ENCODE measurements around the gene RRBP1. TPM values are rescaled to one million over a fixed set of nuclear protein-coding genes. Genes with fewer than 3 reads are reported as not detected.

RRBP1 gene
- total RNA-seq, 1 donor from 2014 or later = 54.8 TPM

DNA sequence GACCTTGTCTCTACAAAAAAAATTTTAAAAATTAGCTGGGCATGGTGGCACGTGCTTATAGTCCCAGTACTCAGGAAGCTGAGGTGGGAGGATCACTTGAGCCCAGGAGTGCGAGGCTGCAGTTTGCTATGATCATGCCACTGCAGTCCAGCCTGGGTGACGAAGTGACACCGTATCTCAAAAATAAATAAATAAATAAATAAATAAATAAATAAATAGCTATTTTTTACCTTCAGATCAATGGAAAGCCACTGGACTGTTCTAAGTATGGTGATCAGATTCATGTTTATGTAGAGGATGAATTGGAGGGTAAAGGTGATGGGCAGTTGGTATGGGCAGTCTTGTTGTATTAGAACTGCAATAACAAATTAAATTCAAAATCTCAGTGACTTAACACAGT lies 88.1 kb downstream of the RRBP1 start:
- intact Hi-C loops (cut with micrococcal nuclease) = no loop called here
- Mint-ChIP-seq H3K27me3 (ENCODE audit: insufficient read depth) (no peaks in the 10 kb centered on the region), H3K9me3 (no peaks in the 10 kb centered on the region), H3K27ac (no peak overlapping the region), H3K4me3 (no peak overlapping the region), H3K4me1 (ENCODE audit: low read depth) (peaks cover 7% of the 10 kb centered on the region), H3K36me3 (ENCODE audit: low read depth) (peaks cover 20% of the 10 kb centered on the region)
- DNase-seq (ENCODE audit: low spot score) = no peak

DNA sequence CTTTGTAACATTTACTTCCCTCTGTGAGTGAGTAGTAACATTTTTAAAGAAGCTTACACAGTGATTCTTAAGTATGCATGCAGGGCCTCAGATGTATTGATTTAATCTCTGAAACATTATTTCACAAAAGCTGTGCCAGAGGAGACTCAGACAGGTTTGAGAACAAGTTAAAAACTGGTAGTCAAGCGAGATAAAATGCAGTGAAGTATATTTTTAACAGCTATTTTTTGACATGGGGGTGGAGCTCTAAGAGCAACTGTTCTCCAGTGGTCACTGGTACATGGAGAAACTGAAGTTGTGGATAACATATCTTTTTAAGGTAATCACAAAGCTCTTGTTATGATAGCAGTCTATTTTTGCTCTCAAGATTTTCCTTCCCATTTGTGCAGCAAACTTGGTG lies 91.8 kb downstream of the RRBP1 start:
- no peak for DNase-seq (ENCODE audit: low spot score)
- Mint-ChIP-seq H3K27ac (no peak overlapping the region), H3K9me3 (no peaks in the 10 kb centered on the region)

GRCh38 chr20:17589161-17589834 lies 92.7 kb downstream of the RRBP1 start:
- Mint-ChIP-seq H3K4me1 (ENCODE audit: low read depth) (peaks cover 13% of the 10 kb centered on the region), H3K36me3 (ENCODE audit: low read depth) (peaks cover 11% of the 10 kb centered on the region), H3K9me3 (no peaks in the 10 kb centered on the region), H3K27ac (no peak overlapping the region), H3K4me3 (no peak overlapping the region), H3K27me3 (ENCODE audit: insufficient read depth) (peaks cover 1% of the 10 kb centered on the region)
- intact Hi-C loops (cut with micrococcal nuclease) = no loop called here
- DNase-seq (ENCODE audit: low spot score) = no peak

More for the DNA sequence above, 91.8 kb downstream of the RRBP1 start:
- intact Hi-C loops (cut with micrococcal nuclease) = no loop called here
- Mint-ChIP-seq H3K27me3 (ENCODE audit: insufficient read depth) (no peaks in the 10 kb centered on the region), H3K4me3 (no peak overlapping the region), H3K4me1 (ENCODE audit: low read depth) (peaks cover 13% of the 10 kb centered on the region), H3K36me3 (ENCODE audit: low read depth) (peaks cover 11% of the 10 kb centered on the region)

DNA sequence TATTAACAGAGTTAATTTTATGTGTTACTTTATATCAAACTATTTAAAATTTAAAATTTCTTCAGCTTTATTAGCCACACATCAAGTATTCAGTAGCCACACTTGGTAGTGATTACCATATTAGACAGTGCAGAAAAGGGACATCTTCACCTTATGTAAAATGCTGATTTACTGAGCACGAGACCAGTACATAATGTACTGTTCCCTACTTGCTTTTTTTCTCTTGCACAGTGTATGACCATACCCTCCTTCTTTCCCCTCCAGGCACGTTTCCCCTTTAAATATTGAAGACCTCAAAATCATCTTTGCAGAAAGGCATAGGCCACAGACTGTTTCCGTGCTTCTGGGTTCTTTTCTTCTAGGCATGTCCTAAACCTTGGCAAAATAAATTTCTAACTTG lies 94.2 kb downstream of the RRBP1 start:
- peaks cover 5% of the 10 kb centered on the region for H3K36me3 Mint-ChIP-seq (ENCODE audit: low read depth)
- no peak overlapping the region for H3K27ac Mint-ChIP-seq
- H3K4me3 Mint-ChIP-seq = no peak overlapping the region
- DNase-seq (ENCODE audit: low spot score) = no peak
- intact Hi-C loops (cut with micrococcal nuclease) = no loop called here
- H3K4me1 Mint-ChIP-seq (ENCODE audit: low read depth) = peaks cover 8% of the 10 kb centered on the region
- no peaks in the 10 kb centered on the region for H3K9me3 Mint-ChIP-seq
- H3K27me3 Mint-ChIP-seq (ENCODE audit: insufficient read depth) = peaks cover 1% of the 10 kb centered on the region

- Mint-ChIP-seq H3K4me1 (ENCODE audit: low read depth) (peaks cover 11% of the 10 kb centered on the region), H3K36me3 (ENCODE audit: low read depth) (peaks cover 2% of the 10 kb centered on the region), H3K27ac (no peak overlapping the region), H3K4me3 (no peak overlapping the region), H3K27me3 (ENCODE audit: insufficient read depth) (peaks cover 1% of the 10 kb centered on the region), H3K9me3 (no peaks in the 10 kb centered on the region)
- intact Hi-C loops (cut with micrococcal nuclease) = no loop called here
- no peak for DNase-seq (ENCODE audit: low spot score)
Observed at GRCh38 chr20:17587148-17587547, 94.9 kb downstream of the RRBP1 start.

GRCh38 chr20:17586250-17586649 lies 95.8 kb downstream of the RRBP1 start:
- H3K4me1 Mint-ChIP-seq (ENCODE audit: low read depth) = peaks cover 11% of the 10 kb centered on the region
- H3K27ac Mint-ChIP-seq = no peak overlapping the region
- no peak for DNase-seq (ENCODE audit: low spot score)
- no peaks in the 10 kb centered on the region for H3K9me3 Mint-ChIP-seq
- H3K4me3 Mint-ChIP-seq = no peak overlapping the region
- intact Hi-C loops (cut with micrococcal nuclease) = no loop called here
- peaks cover 2% of the 10 kb centered on the region for H3K36me3 Mint-ChIP-seq (ENCODE audit: low read depth)
- peaks cover 1% of the 10 kb centered on the region for H3K27me3 Mint-ChIP-seq (ENCODE audit: insufficient read depth)

DNA sequence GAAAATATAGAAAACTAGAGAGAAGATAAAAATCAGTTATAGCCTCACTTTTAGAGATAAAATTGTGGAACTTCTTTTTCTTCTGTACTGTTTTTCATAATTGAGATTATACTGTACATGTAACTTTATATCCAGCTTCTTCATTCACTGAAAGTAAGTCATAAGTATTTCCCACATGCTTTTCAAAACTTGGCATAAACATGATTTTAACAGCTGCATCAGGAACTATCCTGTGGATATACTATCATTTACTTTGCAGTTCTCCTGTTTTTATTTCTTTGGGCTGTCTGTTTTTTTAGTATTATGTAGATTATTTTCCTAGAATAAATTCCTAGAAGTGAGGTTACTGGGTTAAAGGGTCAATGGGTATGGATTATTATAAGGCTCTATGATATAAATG lies 97.4 kb downstream of the RRBP1 start:
- Mint-ChIP-seq H3K36me3 (ENCODE audit: low read depth) (peaks cover 8% of the 10 kb centered on the region), H3K27me3 (ENCODE audit: insufficient read depth) (peaks cover 1% of the 10 kb centered on the region), H3K4me3 (no peak overlapping the region), H3K4me1 (ENCODE audit: low read depth) (peaks cover 15% of the 10 kb centered on the region), H3K27ac (no peak overlapping the region), H3K9me3 (no peaks in the 10 kb centered on the region)
- DNase-seq (ENCODE audit: low spot score) = no peak
- intact Hi-C loops (cut with micrococcal nuclease) = no loop called here

DNA sequence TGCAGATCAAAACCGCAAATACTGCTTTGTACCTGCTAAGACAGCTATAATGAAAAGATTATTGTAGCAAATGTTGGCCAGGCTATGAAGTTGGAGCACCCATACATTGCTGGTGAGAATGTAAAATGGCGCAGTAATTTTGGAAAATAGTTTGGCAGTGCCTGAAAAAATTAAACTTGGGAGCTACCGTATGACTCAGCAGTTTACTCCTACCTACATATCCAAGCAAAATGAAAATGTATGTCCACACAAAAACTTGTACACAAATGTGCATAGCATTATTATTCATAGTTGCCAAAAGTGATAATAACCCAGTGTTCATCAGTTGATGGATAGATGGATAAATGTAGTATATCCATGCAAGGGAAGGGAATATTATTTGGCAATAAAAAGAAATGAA lies 98.9 kb downstream of the RRBP1 start:
- no peak overlapping the region for H3K4me3 Mint-ChIP-seq
- intact Hi-C loops (cut with micrococcal nuclease) = no loop called here
- peaks cover 1% of the 10 kb centered on the region for H3K27me3 Mint-ChIP-seq (ENCODE audit: insufficient read depth)
- no peak overlapping the region for H3K27ac Mint-ChIP-seq
- H3K4me1 Mint-ChIP-seq (ENCODE audit: low read depth) = peaks cover 23% of the 10 kb centered on the region
- peaks cover 8% of the 10 kb centered on the region for H3K36me3 Mint-ChIP-seq (ENCODE audit: low read depth)
- DNase-seq (ENCODE audit: low spot score) = no peak
- no peaks in the 10 kb centered on the region for H3K9me3 Mint-ChIP-seq

- intact Hi-C loops (cut with micrococcal nuclease) = no loop called here
- H3K27me3 Mint-ChIP-seq (ENCODE audit: insufficient read depth) = peaks cover 1% of the 10 kb centered on the region
- no peak for DNase-seq (ENCODE audit: low spot score)
- H3K4me3 Mint-ChIP-seq = no peak overlapping the region
- H3K4me1 Mint-ChIP-seq (ENCODE audit: low read depth) = peaks cover 17% of the 10 kb centered on the region
- H3K36me3 Mint-ChIP-seq (ENCODE audit: low read depth) = peaks cover 8% of the 10 kb centered on the region
- no peak overlapping the region for H3K27ac Mint-ChIP-seq
- H3K9me3 Mint-ChIP-seq = no peaks in the 10 kb centered on the region
Observed at GRCh38 chr20:17580895-17581294, 101.1 kb downstream of the RRBP1 start.

GRCh38 chr20:17579369-17580039 lies 102.5 kb downstream of the RRBP1 start:
- Mint-ChIP-seq H3K27me3 (ENCODE audit: insufficient read depth) (no peaks in the 10 kb centered on the region), H3K4me1 (ENCODE audit: low read depth) (peaks cover 21% of the 10 kb centered on the region), H3K27ac (no peak overlapping the region), H3K36me3 (ENCODE audit: low read depth) (peaks cover 8% of the 10 kb centered on the region), H3K4me3 (no peak overlapping the region), H3K9me3 (no peaks in the 10 kb centered on the region)
- no peak for DNase-seq (ENCODE audit: low spot score)
- intact Hi-C loops (cut with micrococcal nuclease) = loop anchor here (5.0 kb wide), 1 partner anchor 988 kb away; the partner anchor contains the start of gene SMIM26

GRCh38 chr20:17576215-17576614 lies 105.8 kb downstream of the RRBP1 start:
- intact Hi-C loops (cut with micrococcal nuclease) = loop anchor here (5.0 kb wide), 1 partner anchor 991 kb away; the partner anchor contains the start of gene SMIM26
- peaks cover 8% of the 10 kb centered on the region for H3K36me3 Mint-ChIP-seq (ENCODE audit: low read depth)
- DNase-seq (ENCODE audit: low spot score) = no peak
- no peak overlapping the region for H3K27ac Mint-ChIP-seq
- no peaks in the 10 kb centered on the region for H3K9me3 Mint-ChIP-seq
- H3K4me3 Mint-ChIP-seq = no peak overlapping the region
- H3K4me1 Mint-ChIP-seq (ENCODE audit: low read depth) = peaks cover 28% of the 10 kb centered on the region
- H3K27me3 Mint-ChIP-seq (ENCODE audit: insufficient read depth) = no peaks in the 10 kb centered on the region

DNA sequence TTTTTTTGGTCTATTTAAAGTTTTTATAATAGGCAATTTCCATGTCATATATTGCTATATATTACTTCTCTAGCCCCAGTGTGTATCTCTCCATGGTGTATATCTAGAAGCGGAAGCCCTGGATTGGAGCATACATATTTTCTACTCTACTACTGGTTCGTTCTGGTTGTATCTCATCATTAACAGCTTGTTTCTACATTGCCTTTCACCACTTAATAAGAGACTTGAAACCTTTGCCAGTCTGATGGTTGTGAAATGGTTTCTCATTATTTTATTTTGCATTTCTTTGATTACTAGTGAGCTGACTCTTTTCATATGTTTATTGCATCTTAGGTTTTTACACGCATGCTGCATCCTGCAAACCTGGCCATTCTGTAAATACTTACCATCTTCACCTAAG lies 108.6 kb downstream of the RRBP1 start:
- Mint-ChIP-seq H3K4me3 (no peak overlapping the region), H3K36me3 (ENCODE audit: low read depth) (peaks cover 2% of the 10 kb centered on the region), H3K27ac (no peak overlapping the region), H3K27me3 (ENCODE audit: insufficient read depth) (no peaks in the 10 kb centered on the region), H3K4me1 (ENCODE audit: low read depth) (peaks cover 23% of the 10 kb centered on the region), H3K9me3 (no peaks in the 10 kb centered on the region)
- no peak for DNase-seq (ENCODE audit: low spot score)
- intact Hi-C loops (cut with micrococcal nuclease) = loop anchor here (5.0 kb wide), 2 partner anchors 564 to 714 kb away; partner anchors contain the start of genes KAT14, PET117 and ZNF133

- Mint-ChIP-seq H3K9me3 (no peaks in the 10 kb centered on the region), H3K27me3 (ENCODE audit: insufficient read depth) (peaks cover 6% of the 10 kb centered on the region), H3K4me3 (no peak overlapping the region), H3K36me3 (ENCODE audit: low read depth) (peaks cover 2% of the 10 kb centered on the region), H3K4me1 (ENCODE audit: low read depth) (peaks cover 23% of the 10 kb centered on the region), H3K27ac (no peak overlapping the region)
- no peak for DNase-seq (ENCODE audit: low spot score)
- intact Hi-C loops (cut with micrococcal nuclease) = loop anchor here (5.0 kb wide), 2 partner anchors 565 to 715 kb away; partner anchors contain the start of genes KAT14, PET117 and ZNF133
Observed at GRCh38 chr20:17572034-17572638, 109.9 kb downstream of the RRBP1 start.
